HG03135 (cell line): Measurements from ENCODE around the gene ADGRL2.

Experiments
- ATAC-seq: cut with Tn5 transposase; IDR thresholded peaks from one replicate; pipeline ENCODE4 v1.9.1; 2021; ENCODE audit warnings: mild to moderate bottlenecking, moderate library complexity; ENCODE audit not compliant: unreplicated experiment

Gene ADGRL2

DNA sequence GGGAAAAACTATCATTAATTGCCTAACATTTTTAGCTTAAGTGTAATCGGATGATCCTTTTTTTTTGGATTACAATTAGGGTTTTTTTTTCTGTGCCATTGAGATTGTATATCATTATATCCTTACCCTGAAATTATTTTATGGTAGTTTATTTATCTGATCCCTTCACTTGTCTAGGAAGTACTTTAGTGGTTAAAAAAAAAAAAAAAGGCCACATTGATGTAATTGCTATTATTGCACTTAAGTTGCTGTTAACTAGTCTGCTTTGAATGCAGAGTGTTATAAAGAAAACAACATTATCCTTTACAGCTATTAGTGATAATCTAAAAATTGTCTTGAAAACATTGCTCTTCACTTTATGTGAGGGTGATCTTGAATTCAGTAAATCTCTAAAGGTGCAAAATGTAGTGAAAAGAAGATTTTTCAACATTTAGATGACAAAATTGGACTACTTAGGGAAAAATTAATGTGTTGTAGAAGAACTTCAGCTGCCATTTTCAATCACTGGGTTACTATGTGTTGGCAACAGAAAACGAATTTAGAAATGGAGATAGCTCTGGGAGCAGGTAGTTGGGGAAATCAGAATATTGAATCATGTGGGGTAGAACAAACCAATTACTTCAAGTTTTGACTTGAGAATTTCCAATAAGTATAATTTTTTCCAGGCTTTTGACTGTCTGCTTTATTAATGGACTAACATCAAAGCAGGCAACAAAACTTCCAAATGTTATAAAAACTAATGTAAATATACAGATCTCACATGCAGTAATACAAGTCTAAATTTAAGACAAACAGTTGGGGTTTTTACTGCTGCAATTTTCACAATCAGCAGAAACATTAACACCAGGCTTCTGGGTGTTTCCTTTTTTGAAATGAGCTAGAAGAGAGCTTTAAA lies 5.0 kb downstream of the ADGRL2 start:
- no peak for ATAC-seq

DNA sequence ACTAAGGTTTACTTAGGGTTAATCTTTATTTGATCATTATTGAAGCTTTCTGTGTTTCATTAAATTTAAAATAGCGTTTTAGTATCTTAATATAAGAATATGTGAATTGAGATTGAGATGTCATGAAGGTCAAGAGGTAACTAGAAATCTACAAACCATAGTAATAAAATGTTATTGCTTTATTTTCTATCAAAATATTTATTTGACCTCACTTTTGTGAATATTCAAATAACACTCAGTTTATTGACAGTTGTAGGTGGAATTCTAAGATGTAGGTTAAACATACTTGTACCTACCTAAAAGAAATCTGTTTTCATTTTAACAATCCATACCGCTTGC lies 5.7 kb downstream of the ADGRL2 start:
- no peak for ATAC-seq

DNA sequence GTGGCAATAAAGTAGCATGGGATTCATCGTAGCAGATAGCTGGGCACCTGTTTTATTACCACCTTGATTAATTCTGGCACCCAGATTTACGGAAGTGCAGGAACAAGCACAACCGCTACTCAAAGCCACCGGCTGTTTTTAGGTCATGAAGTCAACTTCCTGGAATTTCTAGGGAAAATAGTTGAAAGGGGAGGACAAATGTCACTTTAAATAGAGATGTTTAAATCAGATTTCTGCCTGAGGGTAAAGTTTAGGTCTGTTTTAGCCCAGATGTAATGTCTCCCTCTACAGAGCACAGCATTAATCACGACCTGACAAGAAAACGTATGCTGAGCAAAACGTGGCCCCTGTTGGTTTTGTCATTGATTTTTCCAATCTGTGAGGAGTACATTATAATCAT lies 8.0 kb downstream of the ADGRL2 start:
- no peak for ATAC-seq

DNA sequence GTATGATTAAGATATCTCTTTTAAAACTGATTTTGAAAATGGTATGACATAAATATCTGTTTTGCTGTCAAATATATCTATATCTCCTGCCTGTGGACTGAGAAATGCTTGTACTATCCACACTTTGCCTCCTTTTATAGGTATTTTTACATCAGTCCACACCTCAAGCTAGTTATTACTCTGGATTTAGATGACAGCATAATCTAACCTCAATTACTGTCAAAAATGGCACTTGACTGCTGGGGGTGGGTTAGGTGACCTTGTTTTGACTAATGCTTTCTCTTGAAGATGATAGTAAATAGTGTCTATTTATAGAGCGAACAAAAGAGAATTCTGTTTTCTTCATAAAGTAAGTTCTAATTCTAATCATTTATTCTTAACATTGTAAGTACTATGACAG lies 9.1 kb downstream of the ADGRL2 start:
- no peak for ATAC-seq

DNA sequence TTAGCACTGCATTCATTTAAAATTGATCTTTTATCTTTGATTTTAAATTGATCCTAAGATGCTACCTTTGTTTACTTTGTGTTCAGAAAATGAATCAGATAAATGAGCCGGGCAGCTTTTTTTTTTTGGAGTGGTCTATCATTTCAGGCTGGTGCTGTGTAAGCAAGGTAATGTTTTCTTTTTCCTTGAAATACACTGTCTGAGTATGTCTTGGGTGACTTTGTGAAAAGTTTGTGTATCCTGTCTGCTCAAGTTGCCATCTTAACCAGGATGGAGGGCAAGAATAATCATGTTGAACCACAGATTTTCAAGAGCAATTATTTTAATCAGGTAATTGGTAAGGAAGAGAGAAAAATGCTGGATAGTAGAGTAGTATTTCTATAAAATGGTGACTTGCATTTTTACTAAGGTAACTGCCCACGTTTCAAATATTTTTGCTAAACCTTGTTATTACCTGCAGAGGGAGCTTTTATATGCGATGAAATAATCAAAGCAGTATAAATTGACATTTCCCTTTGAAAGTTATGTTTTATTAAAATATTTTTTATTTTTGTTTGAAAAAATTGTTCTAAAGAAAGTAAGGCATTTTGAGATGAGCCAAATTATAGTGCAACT lies 11.1 kb downstream of the ADGRL2 start:
- no peak for ATAC-seq

DNA sequence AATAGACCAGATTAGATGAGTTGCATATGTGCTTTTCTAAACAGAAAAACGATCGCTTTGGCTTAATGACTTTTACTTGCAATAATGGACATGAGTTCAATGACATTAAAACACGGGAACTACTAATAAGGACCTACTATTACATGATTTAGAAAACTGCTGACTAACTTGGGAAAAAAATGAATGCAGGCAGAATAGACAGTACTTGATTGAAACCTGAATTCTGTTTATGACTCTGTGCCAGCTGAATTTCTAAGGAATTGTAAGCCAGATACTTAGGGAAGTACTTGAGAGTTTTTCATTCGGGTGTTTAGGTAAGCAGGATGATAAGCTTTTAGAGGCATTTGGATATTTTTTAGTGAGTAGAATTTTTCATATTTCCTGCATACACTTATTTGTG lies 12.0 kb downstream of the ADGRL2 start:
- ATAC-seq = no peak

DNA sequence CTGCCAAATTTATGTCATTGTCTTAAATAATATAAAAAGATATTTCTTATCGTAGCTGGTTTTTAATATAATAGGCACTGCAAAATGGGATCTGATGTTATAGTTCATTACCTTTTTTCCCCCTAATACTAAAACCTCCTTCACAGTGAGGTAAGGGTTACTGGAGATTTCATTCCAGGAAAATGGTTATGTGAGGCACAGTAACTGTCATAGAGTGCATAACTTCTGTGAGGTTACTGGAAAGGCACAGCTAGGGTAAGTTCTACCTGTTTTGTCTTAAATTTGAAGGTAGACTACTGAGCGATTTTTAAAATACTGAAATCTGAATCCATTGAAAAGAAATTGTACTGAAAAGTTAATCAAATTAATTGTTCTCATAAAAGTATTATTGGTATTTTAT lies 13.0 kb downstream of the ADGRL2 start:
- ATAC-seq = no peak

DNA sequence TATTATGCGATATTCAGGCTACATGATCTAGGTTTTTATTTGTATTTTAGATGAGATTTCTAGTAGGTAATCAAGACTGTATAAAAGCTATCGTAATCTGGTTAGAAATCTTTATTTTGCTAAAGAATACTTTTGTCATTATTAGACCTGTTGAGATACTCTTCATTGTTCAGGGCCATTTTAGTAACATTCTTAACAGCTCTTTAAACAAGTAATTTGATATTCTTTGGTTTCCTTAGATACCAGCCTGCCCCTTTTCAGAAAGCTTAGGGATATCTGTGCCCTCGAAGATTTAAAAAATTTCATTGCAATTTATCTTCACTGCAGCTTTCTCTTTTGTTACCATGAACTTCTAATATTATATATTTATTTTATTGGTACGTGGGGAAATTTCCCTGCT lies 18.9 kb downstream of the ADGRL2 start:
- no peak for ATAC-seq

DNA sequence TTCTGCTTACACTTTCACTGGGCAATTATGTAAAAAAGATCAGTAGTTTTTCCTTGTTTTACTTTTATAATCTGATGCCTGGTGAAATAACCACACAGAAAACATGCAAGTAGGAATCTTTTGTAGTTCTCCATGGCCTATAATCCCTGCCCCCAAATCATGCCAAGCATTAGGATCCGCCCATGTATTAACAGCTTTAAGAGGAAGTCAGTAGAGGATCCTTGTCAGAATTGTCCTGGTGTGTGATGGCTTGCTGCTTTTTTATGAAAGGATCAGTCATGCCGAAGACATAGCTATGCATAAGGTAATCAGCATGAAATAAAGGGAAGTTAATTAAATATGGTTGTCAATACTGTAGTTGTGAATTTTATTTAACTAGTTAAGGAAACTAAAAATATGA lies 20.0 kb downstream of the ADGRL2 start:
- ATAC-seq = no peak

DNA sequence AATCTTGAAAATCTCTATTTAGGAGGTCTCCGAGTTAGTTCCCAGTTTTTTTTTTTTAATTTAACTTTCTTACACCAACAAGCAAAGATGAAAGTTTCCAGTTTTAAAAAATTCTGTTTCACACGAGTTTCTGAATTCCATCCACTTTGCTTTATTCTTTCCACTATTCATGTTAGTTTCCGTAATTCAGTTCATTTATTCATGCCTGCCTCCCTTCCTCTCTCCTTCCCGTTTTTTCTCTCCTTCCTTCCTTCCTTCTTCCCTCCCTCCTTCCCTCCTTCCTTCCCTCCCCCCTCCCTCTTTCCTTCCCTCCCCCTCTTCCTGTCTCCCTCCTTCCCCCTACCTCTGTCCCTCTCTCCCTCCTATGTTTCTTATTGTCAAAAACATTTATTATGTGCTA lies 22.3 kb downstream of the ADGRL2 start:
- ATAC-seq = no peak

DNA sequence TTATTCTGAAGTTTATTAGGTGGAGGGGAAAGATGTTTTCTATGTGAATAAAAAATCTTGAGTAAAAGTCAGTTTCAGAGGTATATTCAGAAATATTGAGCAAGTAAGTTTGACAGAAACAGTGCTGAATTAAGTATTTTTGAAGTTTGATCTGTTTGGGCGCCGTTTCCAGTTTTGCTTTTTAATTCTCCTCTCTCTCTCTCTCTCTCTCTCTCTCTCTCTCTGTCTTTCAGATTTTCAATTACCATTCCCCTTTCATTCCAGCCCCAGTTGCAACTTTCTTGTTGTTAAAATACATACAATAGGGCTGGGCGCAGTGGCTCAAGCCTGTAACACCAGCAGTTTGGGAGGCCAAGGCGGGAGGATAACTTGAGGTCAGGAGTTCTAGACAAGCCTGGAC lies 24.0 kb downstream of the ADGRL2 start:
- no peak for ATAC-seq

DNA sequence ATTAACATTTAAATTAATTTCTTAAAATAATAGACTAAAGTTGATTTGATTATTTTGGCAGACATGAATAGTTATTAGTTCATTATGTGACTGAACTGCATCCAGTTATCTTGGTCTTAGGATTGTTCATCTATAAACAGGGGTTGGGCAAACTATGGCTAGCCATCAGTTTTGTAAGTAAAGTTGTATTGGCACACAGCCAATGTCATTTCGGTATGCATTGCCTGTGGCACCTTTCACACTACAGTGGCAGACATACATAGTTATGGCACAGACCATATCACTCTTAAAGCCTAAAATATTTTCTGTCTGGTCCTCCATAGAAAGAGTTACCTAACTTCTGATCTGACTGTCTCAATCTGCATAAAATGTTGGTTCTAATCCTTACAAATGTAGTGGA lies 27.2 kb downstream of the ADGRL2 start:
- no peak for ATAC-seq

DNA sequence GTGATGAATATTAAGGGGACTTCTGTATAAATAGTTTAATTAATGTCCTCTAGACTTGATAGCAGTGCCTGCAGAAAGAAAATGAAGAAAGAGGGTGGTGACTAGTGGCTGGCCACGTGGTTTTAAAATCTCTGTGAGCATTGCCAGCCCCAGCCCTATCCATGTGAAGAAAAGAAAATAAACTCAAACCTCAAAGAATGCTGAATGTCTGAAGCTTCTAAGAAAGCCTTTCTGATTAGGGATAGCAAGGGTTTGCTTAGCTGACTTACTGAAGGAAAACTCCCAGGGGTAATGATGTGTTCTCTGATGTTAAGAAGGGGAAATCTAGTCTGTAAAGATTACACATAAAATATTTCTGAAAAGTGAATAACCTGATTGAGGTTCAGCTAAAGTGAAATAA lies 31.8 kb downstream of the ADGRL2 start:
- no peak for ATAC-seq

DNA sequence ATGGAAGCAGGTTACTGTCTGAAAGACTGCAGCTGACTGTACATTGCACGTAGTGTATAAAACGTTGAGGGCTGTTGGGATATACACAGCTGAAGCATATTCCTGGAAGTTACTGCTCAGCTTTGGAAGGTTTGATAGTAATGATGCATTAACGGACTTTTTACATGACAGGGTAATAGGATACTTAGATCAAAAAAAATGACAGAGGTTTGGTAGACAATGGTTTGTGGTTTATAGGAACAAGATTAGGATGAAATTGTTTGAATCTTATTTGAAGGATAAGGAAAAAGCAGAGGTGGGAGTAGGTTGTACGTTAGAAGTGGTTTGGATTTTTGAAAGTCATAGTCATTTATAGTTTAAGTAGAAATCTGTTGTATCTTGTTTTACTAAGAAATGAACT lies 33.0 kb downstream of the ADGRL2 start:
- no peak for ATAC-seq

DNA sequence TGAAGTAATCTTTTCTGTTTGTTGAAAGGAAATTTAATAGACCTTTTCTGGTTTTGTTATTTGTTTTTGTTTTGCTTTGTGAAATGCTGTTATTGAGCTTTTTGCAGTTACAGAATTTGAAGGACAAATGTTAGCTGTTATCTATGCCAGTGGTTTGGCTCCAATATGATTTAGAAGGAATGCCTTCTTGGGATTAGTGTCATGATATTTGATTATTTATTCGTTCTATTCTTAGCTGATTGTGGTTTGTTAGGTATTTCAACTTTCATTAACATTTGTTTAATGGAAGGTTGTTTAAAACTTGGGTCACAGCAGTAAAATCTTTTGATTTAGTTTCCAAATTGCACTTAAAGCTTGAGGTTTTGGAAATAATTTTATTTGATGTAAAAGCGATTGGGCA lies 33.5 kb downstream of the ADGRL2 start:
- ATAC-seq = no peak

DNA sequence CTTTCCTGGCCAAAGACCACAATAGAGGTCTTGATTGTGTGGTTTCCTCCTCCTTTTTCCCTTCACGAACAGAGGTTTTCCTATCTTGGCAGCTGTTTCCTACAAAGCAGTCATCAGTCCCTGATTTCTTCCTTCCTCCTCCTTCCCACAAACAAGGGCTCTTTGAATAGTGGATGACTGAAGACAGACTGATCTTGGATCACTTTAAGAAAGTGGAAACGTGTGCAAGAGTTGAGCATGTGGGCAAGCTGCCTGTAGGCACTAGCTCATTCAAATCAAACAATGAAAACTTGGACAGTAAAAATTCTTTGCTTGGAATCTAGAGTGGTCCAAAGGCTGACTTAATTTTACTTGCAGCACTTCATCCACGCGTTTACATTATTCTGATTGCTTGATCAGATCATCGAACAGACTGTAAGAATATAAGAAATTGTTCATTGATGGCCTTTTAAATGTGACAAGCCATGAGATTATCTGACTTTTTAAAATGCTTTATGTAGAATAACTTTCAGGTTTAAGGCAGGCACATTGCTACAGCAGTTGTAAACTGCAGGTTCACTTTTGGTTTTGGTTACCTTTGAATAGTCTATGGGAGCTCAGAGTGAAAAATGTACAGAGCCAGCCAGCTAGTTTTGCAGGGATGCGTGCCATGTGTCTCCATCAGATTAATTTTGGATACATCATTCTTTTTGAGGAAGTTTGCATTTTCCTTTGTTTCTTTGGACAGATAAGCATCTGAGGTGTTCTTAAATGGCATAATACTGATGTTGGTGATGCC lies 34.4 kb downstream of the ADGRL2 start:
- no peak for ATAC-seq

DNA sequence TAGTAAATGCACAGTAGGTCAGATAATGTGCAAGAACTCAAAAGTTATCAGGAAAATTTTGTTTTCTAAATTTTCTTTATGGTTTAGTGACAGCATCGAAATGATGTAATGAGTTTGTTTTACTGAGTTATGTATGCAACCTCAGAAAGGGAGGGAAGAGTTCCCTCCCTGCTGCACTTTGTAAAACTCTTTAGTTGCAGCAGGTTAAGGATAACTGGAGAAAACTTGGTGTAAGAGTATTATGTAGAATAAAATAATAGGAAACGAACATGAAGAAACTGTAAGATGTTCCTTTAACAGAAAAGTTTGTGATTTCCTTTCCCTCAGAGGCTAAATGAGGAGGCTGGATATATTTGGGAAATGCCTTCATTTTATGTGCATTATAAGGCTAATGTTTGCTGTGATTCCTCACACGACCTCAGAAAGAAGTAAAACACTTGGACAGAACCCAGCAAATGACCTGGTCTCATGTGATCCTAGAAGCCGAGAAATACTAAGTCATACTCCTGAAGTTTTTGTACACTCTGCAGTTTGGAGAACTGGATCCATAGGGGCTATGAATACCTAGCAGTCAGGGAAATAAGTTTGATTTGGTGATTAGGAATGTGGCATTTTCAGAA lies 35.4 kb downstream of the ADGRL2 start:
- no peak for ATAC-seq

DNA sequence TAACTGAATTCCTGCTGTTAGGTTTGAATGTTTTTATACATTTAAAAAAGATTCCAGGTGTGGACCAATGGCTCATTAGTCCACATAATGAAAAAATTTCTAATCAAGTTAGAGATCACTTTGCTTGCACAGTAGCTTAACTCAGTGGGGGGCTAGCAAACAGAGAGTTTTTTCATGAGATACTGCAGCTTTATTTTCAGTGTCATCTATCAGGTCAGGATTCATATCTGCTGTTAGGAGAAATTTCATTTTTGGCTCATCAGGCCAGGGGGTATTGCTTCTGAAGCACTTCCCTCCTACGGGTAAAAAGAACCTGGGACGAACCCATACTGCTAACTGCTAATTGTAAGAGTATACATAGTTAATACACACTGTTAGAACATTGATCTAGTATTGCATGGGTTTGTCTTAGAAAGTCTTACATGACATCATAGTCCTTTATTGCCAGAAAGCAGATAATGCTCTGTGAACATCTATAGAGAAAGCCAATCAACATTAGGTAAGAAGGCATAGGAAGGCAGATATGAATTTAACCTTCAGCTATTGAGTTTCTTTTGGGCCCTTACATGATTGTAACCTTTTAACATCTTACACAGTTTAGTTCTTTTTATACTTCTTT lies 38.0 kb downstream of the ADGRL2 start:
- no peak for ATAC-seq

DNA sequence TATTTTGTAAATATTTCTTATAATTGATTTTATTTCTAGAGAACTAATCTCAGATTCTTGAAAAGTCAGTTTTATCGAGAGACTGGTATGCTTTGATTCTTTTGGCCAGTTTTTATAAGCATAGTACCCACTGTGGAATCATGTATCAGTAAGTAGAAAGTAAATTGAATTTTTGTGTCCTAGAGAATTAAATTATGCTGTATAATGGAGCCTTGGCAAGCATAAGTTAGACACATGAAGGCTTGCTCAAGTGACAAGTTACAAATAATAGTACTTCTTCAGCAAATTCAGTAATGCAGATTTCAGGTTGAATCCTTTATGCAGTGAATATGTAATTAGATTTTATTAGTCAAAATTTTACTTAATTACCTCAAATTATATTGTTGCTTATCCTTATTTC lies 40.1 kb downstream of the ADGRL2 start:
- ATAC-seq = no peak

DNA sequence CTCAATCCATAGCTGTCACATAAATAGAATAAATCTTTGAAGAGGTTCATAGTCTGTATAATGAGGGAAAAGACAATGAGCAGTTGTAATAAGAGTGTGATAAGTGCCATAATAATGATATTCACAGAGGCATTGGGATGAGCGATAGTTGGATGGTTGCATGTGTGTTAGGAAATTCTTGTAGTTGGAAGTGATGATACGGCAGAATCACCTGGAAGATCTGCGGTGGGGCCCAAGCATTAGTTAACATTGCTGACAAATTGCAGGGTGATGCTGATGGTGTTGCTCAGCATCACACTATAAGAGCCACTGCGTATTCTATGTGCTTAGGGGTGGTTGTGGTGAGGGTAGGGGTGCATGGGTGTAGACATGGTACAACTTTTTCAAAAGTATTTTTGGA lies 41.1 kb downstream of the ADGRL2 start:
- ATAC-seq = no peak

DNA sequence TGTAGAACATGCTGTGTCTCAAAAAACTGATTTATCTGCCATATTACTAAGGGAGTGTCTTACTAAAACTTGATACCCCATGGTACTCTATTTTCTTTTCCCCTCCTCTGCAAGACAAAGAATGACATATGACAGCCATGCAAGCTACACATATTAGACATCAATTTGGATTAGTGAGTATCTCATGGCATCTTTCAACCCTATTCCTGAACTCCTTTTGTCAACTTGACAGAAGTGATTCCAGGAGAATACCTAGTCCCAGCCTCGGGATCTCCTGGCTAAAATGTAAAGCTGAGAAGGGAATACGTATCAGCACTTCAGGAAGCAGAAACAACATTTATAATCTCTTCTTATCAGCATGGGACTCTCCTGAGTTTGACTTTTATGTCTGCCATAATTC lies 43.7 kb downstream of the ADGRL2 start:
- no peak for ATAC-seq
